GM13976 (cell line): Measurements from ENCODE around the gene RBFA.

Experiments used
- DNase-seq: peaks from one replicate; pipeline ENCODE4 v3.0.0; 2012; ENCODE audit warnings: low spot score
- CTCF ChIP-seq: IDR thresholded peaks from 2 replicates; pipeline ENCODE4 v1.5.1; 2012; ENCODE audit warnings: borderline replicate concordance, mild to moderate bottlenecking; ENCODE audit not compliant: insufficient read depth; ENCODE audit errors: extremely low read depth, missing control alignments, control extremely low read depth
- in situ Hi-C: fragments of 300-500 bp; cut with MboI; formaldehyde crosslinking; loops from one replicate; pipeline ENCODE4 v1.12.0; 2022; ENCODE audit warnings: low sequenced_read_pairs, mixed read lengths, inconsistent platforms; ENCODE audit not compliant: unreplicated experiment

Gene RBFA

GRCh38 chr18:80034068-80034851, at the start of gene RBFA:
Gene RBFA (plus strand): TSS chr18:80034434. CDS start chr18:80034496, 62 bp downstream.
- peak; percentile 99 for DNase-seq
- in situ Hi-C loops: no loop called here
- peak; percentile 33 for TF ChIP-seq CTCF

GRCh38 chr18:79985172-79985571, 49.1 kb upstream of the RBFA start:
- in situ Hi-C loops: no loop called here
- no peak for DNase-seq
- TF ChIP-seq CTCF: no peak

- DNase-seq: no peak
- no peak for TF ChIP-seq CTCF
- in situ Hi-C loops: no loop called here
Measured at GRCh38 chr18:79986726-79987125, 47.5 kb upstream of the RBFA start.

- in situ Hi-C loops: no loop called here
- no peak for DNase-seq
- no peak for TF ChIP-seq CTCF
Measured at GRCh38 chr18:79987566-79987965, 46.7 kb upstream of the RBFA start.

GRCh38 chr18:79988071-79988450, 46.2 kb upstream of the RBFA start:
- DNase-seq: peak; percentile 84
- TF ChIP-seq CTCF: peak; percentile 46
- in situ Hi-C loops: no loop called here

- peak; percentile 92 for DNase-seq
- no peak for TF ChIP-seq CTCF
- in situ Hi-C loops: no loop called here
Measured at GRCh38 chr18:79988451-79989194, 45.6 kb upstream of the RBFA start, which contains the start of gene TXNL4A. Gene TXNL4A (minus strand): TSS chr18:79988563. CDS start chr18:79988392, 171 bp downstream.

- no peak for DNase-seq
- in situ Hi-C loops: no loop called here
- TF ChIP-seq CTCF: no peak
Measured at GRCh38 chr18:79989195-79989497, 45.1 kb upstream of the RBFA start.
